Small intestine (tissue), 7 donors: ENCODE data around the gene TUSC2. TPM values are rescaled to one million over a fixed set of nuclear protein-coding genes. Genes with fewer than 3 reads are reported as not detected.

Experiments used
- DNase-seq, 2 donors: peaks; one replicate each; pipeline versions ENCODE4 v3.0.0 to v3.0.0-alpha.2; 2013
- FAIRE-seq: peaks from 2 replicates; lab custom pipeline; 2012; peaks lifted over from hg19 to GRCh38; lab: Jason Lieb, UNC
- H3K27ac ChIP-seq, 3 donors: one replicate each; pipeline ENCODE4 v1.5.1; 2013; ENCODE audit warnings: low read length in 2 of 3, mild to moderate bottlenecking in 2 of 3, control low read depth in 1 of 3, inconsistent platforms in 1 of 3, low read depth in 1 of 3, moderate library complexity in 1 of 3
- H3K27me3 ChIP-seq, 3 donors: one replicate each; pipeline ENCODE4 v1.6.1; 2013; ENCODE audit warnings: low read length in 3 of 3, inconsistent platforms in 1 of 3; ENCODE audit not compliant: control insufficient read depth in 3 of 3, insufficient read depth in 3 of 3
- H3K36me3 ChIP-seq, 3 donors: one replicate each; pipeline ENCODE4 v1.6.1; 2013; ENCODE audit warnings: low read length in 3 of 3, inconsistent platforms in 1 of 3, low read depth in 1 of 3, mild to moderate bottlenecking in 1 of 3, moderate library complexity in 1 of 3; ENCODE audit not compliant: control insufficient read depth in 3 of 3, insufficient read depth in 2 of 3
- H3K4me1 ChIP-seq, 3 donors: one replicate each; pipeline ENCODE4 v1.6.1; 2013; ENCODE audit warnings: low read length in 2 of 3, inconsistent platforms in 1 of 3, low read depth in 1 of 3, mild to moderate bottlenecking in 1 of 3, moderate library complexity in 1 of 3; ENCODE audit not compliant: control insufficient read depth in 3 of 3, insufficient read depth in 2 of 3
- H3K4me3 ChIP-seq, 3 donors: one replicate each; pipeline ENCODE4 v1.5.1; 2013; ENCODE audit warnings: low read length in 3 of 3, control low read depth in 1 of 3, inconsistent platforms in 1 of 3, low read depth in 1 of 3, mild to moderate bottlenecking in 1 of 3, moderate library complexity in 1 of 3
- H3K9me3 ChIP-seq, 2 donors: one replicate each; pipeline ENCODE4 v1.6.1; 2013; ENCODE audit warnings: low read depth in 1 of 2, low read length in 1 of 2; ENCODE audit not compliant: control insufficient read depth in 2 of 2, insufficient read depth in 1 of 2
- WGBS, 3 donors: extraction: QIAGEN DNeasy Blood & Tissue Kit; methylation state at CpG; one replicate each; pipeline ENCODE4 v1.1.7; 2013; 5-methylcytosine and 5-hydroxymethylcytosine counted together
- polyA plus RNA-seq, 4 donors: library from polyadenylated mRNA; stranded (reverse) in 3 of 4; unstranded in 1 of 4; fragments of 200-250 nt in 3 of 4; fragments of 120-200 nt in 1 of 4; gene quantifications; one replicate each; pipeline versions ENCODE4 v1.2.1 to v1.2.3, GENCODE V29; 2013
- donor health status: healthy with polysubstance abuse.
- donor health status: control.
- donor health status: control.
- donor health status: Bipolar disorder and iron deficiency.
- donor health status: healthy.

The TUSC2 gene
- polyA plus RNA-seq, 4 donors: 26.8 to 46.2 (median 30.6) TPM

DNA sequence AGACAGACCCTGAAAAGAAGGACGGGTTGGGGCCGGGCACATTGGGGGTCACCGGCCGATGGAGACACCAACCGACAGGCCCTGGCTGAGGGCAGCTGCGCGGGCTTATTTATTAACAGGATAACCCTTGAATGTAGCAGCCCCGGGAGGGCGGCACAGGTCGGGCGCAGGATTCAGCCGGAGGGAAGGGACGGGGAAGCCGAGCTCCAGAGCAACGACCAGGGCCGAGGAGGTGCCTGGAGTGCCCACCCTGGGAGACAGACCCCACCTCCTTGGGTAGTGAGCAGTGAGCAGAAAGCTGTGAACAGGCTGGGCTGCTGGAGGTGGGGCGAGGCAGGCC, 51.3 kb downstream of the TUSC2 start:
- peaks cover 0 to 28% (median 5%) of the 10 kb centered on the region in 3 donors for H3K27me3 ChIP-seq
- peaks cover 0 to 30% (median 0%) of the 10 kb centered on the region in 3 donors for H3K4me1 ChIP-seq
- H3K9me3 ChIP-seq: no peaks in the 10 kb centered on the region
- 65 to 78% (median 76%) methylated on average over 17 of the region's 17 CpGs for WGBS, 3 donors
- no peak overlapping the region for H3K4me3 ChIP-seq
- peak in 1 of 2 donors; percentile 43 for DNase-seq
- peaks cover 3 to 63% (median 9%) of the 10 kb centered on the region in 3 donors for H3K36me3 ChIP-seq
- no peak for FAIRE-seq
- H3K27ac ChIP-seq: no peak overlapping the region

GRCh38 chr3:50275996-50276761, 51.8 kb downstream of the TUSC2 start:
- H3K27me3 ChIP-seq: peaks cover 0 to 28% (median 5%) of the 10 kb centered on the region in 3 donors
- no peaks in the 10 kb centered on the region for H3K9me3 ChIP-seq
- FAIRE-seq (no peak), DNase-seq (no peak)
- H3K4me1 ChIP-seq: peaks cover 0 to 36% (median 0%) of the 10 kb centered on the region in 3 donors
- no peak overlapping the region for H3K4me3 ChIP-seq
- no peak overlapping the region for H3K27ac ChIP-seq
- 60 to 79% (median 71%) methylated on average over 67 to 79 of the region's 79 CpGs for whole genome bisulfite sequencing, 3 donors
- H3K36me3 ChIP-seq: peaks cover 3 to 69% (median 9%) of the 10 kb centered on the region in 3 donors

DNA sequence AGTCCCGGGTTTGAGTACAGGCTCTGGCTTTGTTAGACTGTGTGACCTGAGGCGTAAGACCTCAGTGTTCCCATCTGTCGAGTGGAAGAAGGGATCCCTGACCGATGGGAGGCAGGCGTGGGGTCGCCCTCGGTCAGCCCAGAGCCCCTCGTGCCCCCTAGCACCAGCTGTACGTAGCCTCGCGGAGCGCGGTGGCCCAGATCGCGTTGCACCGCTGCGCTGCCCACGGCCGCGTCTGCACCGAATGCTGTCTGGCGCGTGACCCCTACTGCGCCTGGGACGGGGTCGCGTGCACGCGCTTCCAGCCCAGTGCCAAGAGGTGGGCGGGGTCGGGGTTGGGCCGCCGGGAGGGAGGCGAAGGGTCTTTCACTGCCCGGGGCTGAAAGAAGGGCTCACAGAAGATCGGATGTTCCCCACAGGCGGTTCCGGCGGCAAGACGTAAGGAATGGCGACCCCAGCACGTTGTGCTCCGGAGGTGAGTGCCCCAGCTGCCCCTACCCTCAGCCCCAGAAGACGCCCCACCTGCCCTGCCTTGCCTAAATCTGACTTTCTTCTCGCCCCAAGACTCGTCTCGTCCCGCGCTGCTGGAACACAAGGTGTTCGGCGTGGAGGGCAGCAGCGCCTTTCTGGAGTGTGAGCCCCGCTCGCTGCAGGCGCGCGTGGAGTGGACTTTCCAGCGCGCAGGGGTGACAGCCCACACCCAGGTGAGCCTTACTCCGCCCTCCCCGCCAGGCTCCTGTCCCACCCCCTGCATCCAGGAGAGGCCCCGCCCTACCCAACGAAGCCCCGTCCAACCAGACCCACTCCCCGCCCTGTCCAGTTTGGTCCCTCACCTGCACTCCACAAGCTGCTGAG, 52.7 kb downstream of the TUSC2 start:
- Histone ChIP-seq H3K36me3 (peaks cover 3 to 77% (median 9%) of the 10 kb centered on the region in 3 donors), H3K27me3 (peaks cover 0 to 28% (median 5%) of the 10 kb centered on the region in 3 donors), H3K4me3 (no peak overlapping the region), H3K27ac (no peak overlapping the region), H3K4me1 (peaks cover 0 to 44% (median 0%) of the 10 kb centered on the region in 3 donors), H3K9me3 (no peaks in the 10 kb centered on the region)
- DNase-seq (no peak), FAIRE-seq (no peak)
- 58 to 85% (median 61%) methylated on average over 61 to 65 of the region's 65 CpGs for WGBS, 3 donors

Other genes with a start within 250 kb of the TUSC2 start
- gene RBM5, start 239.3 kb downstream of the TUSC2 start, polyA plus RNA-seq: 100 to 1,000 TPM in 1 of 4 donors, 10 to 100 TPM in 3; 57.1 to 216 (median 84.3) TPM
- 10 to 100 TPM in 1 of 4 donors, 1 to 10 TPM in 3; 3.0 to 35.7 (median 4.3) TPM for gene SEMA3F, start 172.9 kb downstream of the TUSC2 start, polyA plus RNA-seq
- gene GNAT1, start 136.6 kb downstream of the TUSC2 start, polyA plus RNA-seq: not detected
- gene SLC38A3, start 123.0 kb downstream of the TUSC2 start, polyA plus RNA-seq: 1 to 10 TPM in 2 of 4 donors, not detected in 2; 2.1 to 2.4 TPM
- gene GNAI2, start 92.0 kb downstream of the TUSC2 start, polyA plus RNA-seq: 100 to 1,000 TPM in 2 of 4 donors, 10 to 100 TPM in 2; 23.9 to 117 (median 81.9) TPM
- 100 to 1,000 TPM in 3 of 4 donors, 10 to 100 TPM in 1; 39.2 to 204 (median 154) TPM for gene SEMA3B, start 59.1 kb downstream of the TUSC2 start, polyA plus RNA-seq
- under 1 TPM in 3 of 4 donors, not detected in 1; 0.21 to 0.54 (median 0.30) TPM for gene LSMEM2, start 49.1 kb downstream of the TUSC2 start, polyA plus RNA-seq
- gene IFRD2, start 35.8 kb downstream of the TUSC2 start, polyA plus RNA-seq: 10 to 100 TPM; 46.3 to 93.4 (median 71.0) TPM
- 1 to 10 TPM; 1.6 to 4.1 (median 2.5) TPM for gene HYAL3, start 28.8 kb downstream of the TUSC2 start, polyA plus RNA-seq
- 1 to 10 TPM; 2.4 to 8.5 (median 7.3) TPM for gene NAA80, start 28.8 kb downstream of the TUSC2 start, polyA plus RNA-seq
- gene HYAL1, start 24.6 kb downstream of the TUSC2 start, polyA plus RNA-seq: 10 to 100 TPM in 1 of 4 donors, 1 to 10 TPM in 3; 1.1 to 11.1 (median 3.7) TPM
- gene HYAL2, start 5.5 kb downstream of the TUSC2 start, polyA plus RNA-seq: 100 to 1,000 TPM in 1 of 4 donors, 10 to 100 TPM in 3; 11.0 to 124 (median 23.6) TPM
- 10 to 100 TPM; 16.3 to 39.0 (median 26.2) TPM for gene RASSF1, start 12.6 kb upstream of the TUSC2 start, polyA plus RNA-seq
- gene ZMYND10, start 17.5 kb upstream of the TUSC2 start, polyA plus RNA-seq: 1 to 10 TPM in 2 of 4 donors, under 1 TPM in 2; 0.43 to 2.5 (median 1.2) TPM
- gene NPRL2, start 22.6 kb upstream of the TUSC2 start, polyA plus RNA-seq: 10 to 100 TPM; 16.2 to 31.8 (median 21.3) TPM
- 10 to 100 TPM; 25.8 to 39.1 (median 30.9) TPM for gene CYB561D2, start 22.6 kb upstream of the TUSC2 start, polyA plus RNA-seq
- 10 to 100 TPM; 24.8 to 49.1 (median 31.0) TPM for gene TMEM115, start 31.3 kb upstream of the TUSC2 start, polyA plus RNA-seq
- gene CACNA2D2, start 175.4 kb upstream of the TUSC2 start, polyA plus RNA-seq: 1 to 10 TPM in 1 of 4 donors, under 1 TPM in 3; 0.22 to 5.3 (median 0.89) TPM
- gene C3orf18, start 239.5 kb upstream of the TUSC2 start, polyA plus RNA-seq: 1 to 10 TPM; 1.1 to 3.9 (median 2.9) TPM
- gene HEMK1, start 241.3 kb upstream of the TUSC2 start, polyA plus RNA-seq: 10 to 100 TPM; 13.9 to 30.1 (median 16.0) TPM